Measurements from ENCODE around the gene SH3RF3.

SH3RF3 gene

GRCh38 chr2:109206569-109207146 lies 77.7 kb downstream of the SH3RF3 start:
- no peak for TF ChIP-seq CTCF (IDR thresholded peaks at IDR 0.05; ENCODE audit: control insufficient read depth, insufficient read depth, low read depth, low read length, missing control alignments)
- H3K4me3 ChIP-seq (ENCODE audit: control insufficient read depth, low read depth, low read length) = no peak overlapping the region
- no peak for DNase-seq (ENCODE audit: low read depth)

GRCh38 chr2:109207176-109207575 lies 78.2 kb downstream of the SH3RF3 start:
- no peak overlapping the region for H3K4me3 ChIP-seq (ENCODE audit: control insufficient read depth, low read depth, low read length)
- no peak for DNase-seq (ENCODE audit: low read depth)
- TF ChIP-seq CTCF (IDR thresholded peaks at IDR 0.05; ENCODE audit: control insufficient read depth, insufficient read depth, low read depth, low read length, missing control alignments) = no peak

GRCh38 chr2:109208071-109208950 lies 79.3 kb downstream of the SH3RF3 start:
- no peak for DNase-seq (ENCODE audit: low read depth)
- TF ChIP-seq CTCF (IDR thresholded peaks at IDR 0.05; ENCODE audit: control insufficient read depth, insufficient read depth, low read depth, low read length, missing control alignments) = no peak

GRCh38 chr2:109208951-109209335 lies 79.9 kb downstream of the SH3RF3 start:
- DNase-seq (ENCODE audit: low read depth) = no peak
- TF ChIP-seq CTCF (IDR thresholded peaks at IDR 0.05; ENCODE audit: control insufficient read depth, insufficient read depth, low read depth, low read length, missing control alignments) = no peak
- no peak overlapping the region for H3K4me3 ChIP-seq (ENCODE audit: control insufficient read depth, low read depth, low read length)

More at GRCh38 chr2:109208071-109208950, 79.3 kb downstream of the SH3RF3 start:
- no peak overlapping the region for H3K4me3 ChIP-seq (ENCODE audit: control insufficient read depth, low read depth, low read length)

GRCh38 chr2:109209412-109209811 lies 80.4 kb downstream of the SH3RF3 start:
- DNase-seq (ENCODE audit: low read depth) = no peak
- TF ChIP-seq CTCF (IDR thresholded peaks at IDR 0.05; ENCODE audit: control insufficient read depth, insufficient read depth, low read depth, low read length, missing control alignments) = no peak
- H3K4me3 ChIP-seq (ENCODE audit: control insufficient read depth, low read depth, low read length) = no peak overlapping the region

- no peak overlapping the region for H3K4me3 ChIP-seq (ENCODE audit: control insufficient read depth, low read depth, low read length)
- no peak for DNase-seq (ENCODE audit: low read depth)
- TF ChIP-seq CTCF (IDR thresholded peaks at IDR 0.05; ENCODE audit: control insufficient read depth, insufficient read depth, low read depth, low read length, missing control alignments) = no peak
These were observed 80.9 kb downstream of the SH3RF3 start for GRCh38 chr2:109209941-109210340.
